HG02678 (cell line): ENCODE results near the gene DDI2.

Experiments used
- ATAC-seq: cut with Tn5 transposase; IDR thresholded peaks from one replicate; pipeline ENCODE4 v1.9.1; 2021; ENCODE audit warnings: mild to moderate bottlenecking, moderate library complexity; ENCODE audit not compliant: unreplicated experiment

DDI2 gene

DNA sequence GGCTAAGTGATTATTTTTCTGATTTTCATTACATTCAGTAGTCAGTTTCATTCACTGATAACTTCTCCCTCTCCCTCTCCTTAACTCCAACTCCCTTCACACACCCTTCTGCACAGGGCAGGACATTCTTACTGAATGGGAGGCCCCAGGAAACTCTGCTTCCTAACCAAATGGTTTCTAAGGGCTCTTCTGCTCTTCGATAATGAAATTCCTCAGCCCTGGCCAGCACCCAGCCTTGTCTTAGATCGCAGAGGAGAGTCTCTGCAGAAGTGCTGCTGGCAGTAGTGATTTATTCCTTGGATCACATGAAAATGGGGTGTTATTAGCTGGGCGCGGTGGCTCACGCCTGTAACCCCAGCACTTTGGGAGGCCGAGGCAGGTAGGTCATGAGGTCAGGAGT, 83.2 kb downstream of the DDI2 start:
- ATAC-seq, result no peak

GRCh38 chr1:15701784-15702183, 84.5 kb downstream of the DDI2 start:
- no peak for ATAC-seq

- no peak for ATAC-seq
These were observed 85.7 kb downstream of the DDI2 start for GRCh38 chr1:15702722-15703550.

GRCh38 chr1:15703562-15703961, 86.3 kb downstream of the DDI2 start:
- no peak for ATAC-seq

- no peak for ATAC-seq
These were observed 87.4 kb downstream of the DDI2 start for GRCh38 chr1:15704526-15705183.

DNA sequence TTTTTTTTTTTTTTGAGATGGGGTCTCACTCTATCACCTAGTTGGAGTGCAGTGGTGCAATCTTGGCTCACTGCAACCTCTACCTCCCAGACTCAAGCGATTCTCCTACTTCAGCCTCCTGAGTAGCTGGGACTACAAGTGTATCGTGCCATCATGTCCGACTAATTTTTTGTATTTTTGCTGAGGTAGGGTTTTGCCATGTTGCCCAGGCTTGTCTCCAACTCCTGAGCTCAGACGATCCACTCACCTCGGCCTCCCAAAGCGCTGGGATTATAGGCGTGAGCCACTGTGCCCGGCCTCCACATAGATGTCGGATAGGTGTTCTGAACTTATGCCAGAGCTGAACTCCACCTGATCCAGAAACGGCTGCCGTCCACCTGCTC, 87.9 kb downstream of the DDI2 start:
- ATAC-seq, result no peak

DNA sequence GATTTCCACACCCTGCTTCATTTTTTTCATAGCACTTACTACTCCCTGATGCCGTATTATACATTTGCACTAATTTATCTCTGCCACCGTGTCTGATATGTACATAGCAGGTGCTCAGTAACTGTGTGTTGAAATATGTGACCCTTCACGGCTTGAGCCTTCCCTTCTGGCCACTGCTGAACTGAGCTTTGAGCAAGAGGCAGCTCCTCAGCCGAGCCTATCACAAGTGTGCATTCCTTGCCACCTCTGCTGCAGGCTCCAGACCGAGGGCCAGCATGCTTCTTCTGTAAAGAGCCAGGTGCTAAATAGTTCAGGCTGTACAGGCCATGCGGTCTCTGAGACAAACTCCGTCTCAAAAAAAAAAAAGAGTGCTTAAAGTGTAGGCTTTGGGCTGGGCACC, 89.5 kb downstream of the DDI2 start:
- no peak for ATAC-seq

DNA sequence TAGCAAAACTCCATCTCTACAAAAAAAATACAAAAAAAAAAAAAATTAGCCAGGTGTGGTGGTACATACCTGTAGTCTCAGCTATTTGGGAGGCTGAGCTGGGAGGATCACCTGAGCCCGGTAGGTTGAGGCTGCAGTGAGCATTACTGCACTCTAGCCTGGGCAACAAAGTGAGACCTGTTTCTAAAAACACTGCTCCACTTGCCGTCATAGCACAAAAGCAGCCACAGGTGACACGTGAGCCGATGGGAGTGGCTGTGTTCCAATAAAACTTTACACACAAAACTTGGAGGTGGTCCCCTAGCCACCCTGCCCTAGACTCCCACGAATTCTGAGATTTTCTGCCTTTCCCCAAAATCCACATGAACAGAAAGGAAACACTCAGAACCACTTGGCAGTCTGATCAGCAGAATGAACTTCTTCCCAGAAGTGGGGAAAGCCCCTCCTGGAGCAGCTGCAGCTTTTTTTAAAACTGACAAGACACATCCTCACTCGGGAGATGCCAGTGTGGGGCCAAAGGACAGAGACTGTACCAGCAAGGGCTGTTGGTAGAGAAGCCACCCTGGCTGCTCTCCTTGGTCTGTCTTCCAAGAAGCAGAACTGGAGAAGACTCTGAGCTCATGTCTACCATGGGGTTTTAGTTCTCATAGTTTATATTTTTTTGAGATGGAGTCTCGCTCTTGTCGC, 90.1 kb downstream of the DDI2 start:
- ATAC-seq, result no peak

DNA sequence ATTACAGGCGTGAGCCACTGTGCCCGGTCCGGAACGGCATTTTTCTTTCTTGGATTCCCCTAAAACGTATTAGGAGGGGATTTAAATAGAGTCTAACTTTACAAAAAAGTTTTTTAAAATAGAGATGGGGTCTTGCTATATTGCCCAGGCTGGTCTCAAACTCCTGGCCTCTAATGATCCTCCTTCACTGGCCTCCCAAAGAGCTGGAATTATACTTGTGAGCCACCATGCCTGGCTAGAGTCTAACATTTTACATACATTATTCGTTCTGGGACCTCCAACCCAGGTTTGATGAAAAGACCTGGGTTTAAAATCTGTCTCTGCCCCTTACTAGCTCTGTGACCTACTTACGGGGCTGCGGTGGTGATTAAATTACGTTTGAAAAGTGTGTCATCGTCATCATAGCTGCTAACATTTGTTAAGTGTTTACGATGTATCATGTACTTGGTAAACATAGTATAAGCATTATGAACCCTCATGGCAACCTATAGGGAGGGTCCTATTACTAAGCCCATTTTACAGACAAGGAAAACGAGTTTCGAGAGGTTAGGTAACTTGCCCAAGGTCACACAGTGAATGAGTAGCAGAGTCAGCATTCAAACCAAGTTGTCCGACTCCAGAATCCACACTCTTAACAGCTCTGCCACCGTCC, 91.4 kb downstream of the DDI2 start:
- ATAC-seq, result no peak

DNA sequence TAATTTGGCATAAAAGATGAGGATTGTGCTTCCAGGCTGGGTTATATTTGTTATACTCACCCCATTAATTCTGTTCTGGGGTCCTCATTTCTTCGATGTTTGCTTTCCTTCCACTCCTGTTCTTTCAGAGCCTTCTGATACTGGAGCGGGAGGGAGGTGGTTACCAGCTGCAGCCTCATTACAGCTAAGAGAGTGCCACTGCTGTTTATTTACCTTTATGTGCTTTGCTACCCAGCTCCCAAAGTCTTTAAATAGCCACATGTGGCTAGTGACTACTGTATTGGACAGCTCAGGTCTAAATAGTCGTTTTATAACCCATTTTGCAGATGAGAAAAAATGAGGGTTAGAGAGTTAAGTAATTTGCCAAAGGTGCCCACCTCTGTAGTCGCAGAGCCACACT, 92.0 kb downstream of the DDI2 start:
- ATAC-seq, result no peak

GRCh38 chr1:15712168-15712567, 94.9 kb downstream of the DDI2 start:
- no peak for ATAC-seq

- no peak for ATAC-seq
These were observed 97.3 kb downstream of the DDI2 start for GRCh38 chr1:15714406-15715136.

DNA sequence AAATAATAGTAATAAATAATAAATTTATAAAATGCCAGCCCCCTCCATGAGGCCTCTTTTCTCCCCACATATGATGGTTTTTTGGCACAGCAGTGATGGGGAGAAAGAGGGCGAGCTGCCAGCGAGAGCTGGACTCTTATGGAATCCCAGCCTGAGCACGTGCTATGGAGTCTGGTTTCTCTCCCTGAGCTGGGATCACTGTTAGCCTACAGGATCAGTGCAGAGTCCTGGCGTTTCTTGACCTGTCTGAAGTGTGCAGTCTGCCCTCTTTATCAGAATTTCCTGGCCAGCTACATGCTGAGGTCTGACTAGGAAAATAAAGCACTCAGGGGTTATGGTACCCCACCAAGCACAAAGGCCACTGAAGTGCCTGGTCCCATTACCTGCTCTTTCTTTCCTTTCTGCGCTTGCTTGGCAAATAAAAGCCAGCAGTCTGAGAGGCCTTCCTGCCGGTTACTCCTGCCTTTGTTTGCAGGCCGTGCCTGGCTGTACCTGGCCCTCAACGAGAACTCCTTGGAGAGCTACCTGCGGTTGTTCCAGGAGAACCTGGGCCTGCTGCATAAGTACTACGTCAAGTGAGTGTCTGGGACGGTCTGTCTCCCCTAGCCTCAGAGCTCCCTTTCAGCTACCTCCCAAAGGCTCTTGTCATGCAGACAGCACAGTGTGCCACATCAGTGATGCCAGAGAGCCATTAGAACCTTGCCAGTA, 100.3 kb downstream of the DDI2 start:
- no peak for ATAC-seq

GRCh38 chr1:15718199-15718601, 100.9 kb downstream of the DDI2 start:
- ATAC-seq, result no peak
